CD4-positive, alpha-beta T cell treated with Interleukin-15 for 4 hours (primary cell): Measurements from ENCODE around the gene ECI1.
"Not testable (repeated sequence)": the region's sequence is repeated elsewhere in the genome, so short reads cannot be mapped to it uniquely, and the experiment has no call there.

Source experiments
- DNase-seq: peaks from one replicate; pipeline ENCODE4 v3.0.0-alpha.2; 2020; ENCODE audit warnings: low spot score

Gene ECI1

GRCh38 chr16:2252806-2253148 is 1.4 kb upstream of the ECI1 start:
- DNase-seq, result no peak

- peak; percentile 39 for DNase-seq
These were observed 613 bp downstream of the ECI1 start for GRCh38 chr16:2250652-2251295.

DNA sequence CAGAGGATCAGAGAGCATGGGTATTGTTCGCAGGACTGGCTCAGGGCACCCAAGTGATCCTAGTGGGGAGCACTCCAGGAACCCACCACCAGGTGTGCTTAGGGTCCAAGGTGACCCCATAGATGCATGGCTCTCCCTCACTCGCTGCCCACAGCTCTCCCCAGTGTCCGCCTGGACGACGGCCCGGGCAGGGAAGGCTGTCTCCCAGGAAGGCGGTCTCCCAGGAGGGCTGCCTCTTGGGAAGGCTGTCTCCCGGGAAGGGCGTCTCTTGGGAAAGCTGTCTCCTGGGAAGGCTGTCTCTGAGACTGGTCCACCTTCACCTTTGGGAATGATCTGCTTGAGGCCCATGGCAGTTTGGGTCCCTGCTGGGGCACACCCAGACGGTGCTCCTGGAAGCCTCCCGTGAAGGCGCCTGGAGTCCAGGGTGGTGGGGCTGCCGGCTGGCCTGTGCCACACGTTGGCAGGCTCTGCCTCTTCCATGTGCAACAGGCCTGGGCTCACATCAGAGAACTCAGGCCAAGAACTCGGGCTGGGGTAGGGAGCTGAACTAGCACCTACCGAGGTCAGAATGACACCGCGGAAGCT is 5.0 kb downstream of the ECI1 start:
- no peak for DNase-seq

- DNase-seq, result no peak
These were observed 6.2 kb downstream of the ECI1 start for GRCh38 chr16:2244926-2245795.

DNA sequence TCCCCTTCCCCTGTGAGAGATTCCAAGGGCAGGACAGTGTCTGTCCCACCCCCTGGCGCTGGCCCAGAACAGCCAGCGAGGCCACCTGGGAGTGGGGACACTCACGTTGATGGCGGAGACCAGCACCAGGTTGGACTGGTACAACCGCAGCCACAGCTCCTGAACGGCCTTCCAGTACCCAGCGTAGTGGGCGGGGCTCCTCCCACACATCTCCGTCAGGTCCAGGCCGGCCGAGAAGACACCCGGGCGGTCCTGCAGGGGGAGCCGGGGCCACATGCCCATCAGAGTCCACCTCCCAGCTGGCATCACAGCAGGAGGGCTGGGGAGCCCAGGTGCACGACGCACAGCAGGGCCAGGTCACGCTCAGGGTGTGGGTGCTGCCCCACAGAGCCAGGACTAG is 7.1 kb downstream of the ECI1 start:
- DNase-seq, result no peak

DNA sequence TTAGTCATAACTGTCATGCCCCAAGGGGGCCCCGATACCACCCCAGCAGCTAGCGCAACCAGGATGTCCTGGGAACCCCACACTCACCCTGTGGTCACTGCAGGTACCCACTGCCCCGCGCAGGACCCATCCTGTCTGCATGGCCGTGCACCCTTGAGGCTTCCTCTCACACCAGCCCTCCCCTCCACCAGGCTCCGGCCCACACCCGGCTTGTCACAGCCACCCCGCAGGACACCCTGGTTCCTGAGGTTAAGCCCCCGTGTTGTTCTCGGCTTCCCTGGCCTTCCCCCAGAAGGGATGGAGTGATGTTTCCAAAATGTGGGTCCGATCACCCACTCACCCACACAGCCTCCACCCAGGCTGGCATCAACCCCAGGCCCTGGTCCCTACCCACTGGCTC is 7.6 kb downstream of the ECI1 start:
- DNase-seq, result no peak

DNA sequence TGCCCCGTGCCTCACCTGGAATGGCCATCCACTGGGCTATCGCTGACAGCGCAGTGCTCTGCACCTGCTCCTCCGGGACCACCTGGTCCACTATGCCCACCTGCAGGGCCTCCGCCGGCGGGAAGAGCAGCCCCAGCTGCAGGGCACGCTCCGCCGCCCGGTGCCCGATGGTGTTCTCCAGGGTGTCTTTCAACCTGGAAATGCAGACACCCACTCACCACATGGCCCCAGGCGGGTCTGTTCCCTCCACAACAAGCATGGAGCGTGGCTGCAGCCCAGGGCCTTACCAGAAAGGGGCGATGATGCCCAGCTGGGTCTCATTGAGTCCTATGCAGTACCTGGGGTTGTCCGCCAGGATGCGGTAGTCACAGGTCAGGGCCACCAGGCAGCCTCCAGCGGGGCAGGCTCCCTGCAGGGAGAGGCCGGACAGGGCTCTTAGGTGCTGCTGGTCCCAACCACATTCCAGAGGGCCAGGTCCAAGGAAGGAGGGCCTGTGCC is 8.3 kb downstream of the ECI1 start:
- no peak for DNase-seq

- DNase-seq, result no peak
These were observed 8.8 kb downstream of the ECI1 start for GRCh38 chr16:2242598-2242997.

GRCh38 chr16:2240331-2240730 is 11.1 kb downstream of the ECI1 start:
- DNase-seq, result not testable (repeated sequence)

GRCh38 chr16:2238838-2239675 is 12.3 kb downstream of the ECI1 start:
- DNase-seq, result no peak

DNA sequence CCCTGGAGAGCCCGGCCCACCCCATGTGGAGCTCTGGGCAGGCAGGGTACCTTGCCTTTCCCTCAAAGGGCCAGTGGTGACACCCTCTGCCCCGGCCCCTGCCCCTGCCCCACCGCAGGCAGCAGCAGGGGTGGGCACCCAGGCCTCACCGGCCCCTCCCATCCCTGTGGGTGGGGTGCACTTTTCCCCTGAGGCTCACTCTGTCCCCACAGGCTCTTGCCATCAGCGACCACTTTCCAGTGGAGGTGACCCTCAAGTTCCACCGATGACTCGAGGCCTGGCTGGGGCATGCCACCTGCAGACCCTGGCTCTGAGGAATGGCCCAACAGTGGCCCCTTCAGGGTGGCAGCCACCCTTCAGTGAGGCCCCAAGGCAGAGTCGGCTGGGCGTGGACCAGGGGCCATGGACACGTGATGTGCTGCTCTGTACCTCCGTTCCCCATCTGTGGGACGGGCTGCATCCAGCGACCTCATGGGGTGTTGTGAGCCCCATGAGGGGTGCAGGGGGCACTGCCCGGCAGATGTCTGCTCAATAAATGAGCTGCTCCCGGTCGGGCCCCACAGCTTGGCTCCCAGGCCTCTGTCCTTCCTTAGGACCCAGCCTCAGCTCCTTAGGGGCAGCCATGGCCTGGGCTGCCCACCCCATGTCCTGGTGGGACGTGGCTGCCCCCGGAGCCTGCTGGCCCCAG is 13.1 kb downstream of the ECI1 start:
- no peak for DNase-seq

DNA sequence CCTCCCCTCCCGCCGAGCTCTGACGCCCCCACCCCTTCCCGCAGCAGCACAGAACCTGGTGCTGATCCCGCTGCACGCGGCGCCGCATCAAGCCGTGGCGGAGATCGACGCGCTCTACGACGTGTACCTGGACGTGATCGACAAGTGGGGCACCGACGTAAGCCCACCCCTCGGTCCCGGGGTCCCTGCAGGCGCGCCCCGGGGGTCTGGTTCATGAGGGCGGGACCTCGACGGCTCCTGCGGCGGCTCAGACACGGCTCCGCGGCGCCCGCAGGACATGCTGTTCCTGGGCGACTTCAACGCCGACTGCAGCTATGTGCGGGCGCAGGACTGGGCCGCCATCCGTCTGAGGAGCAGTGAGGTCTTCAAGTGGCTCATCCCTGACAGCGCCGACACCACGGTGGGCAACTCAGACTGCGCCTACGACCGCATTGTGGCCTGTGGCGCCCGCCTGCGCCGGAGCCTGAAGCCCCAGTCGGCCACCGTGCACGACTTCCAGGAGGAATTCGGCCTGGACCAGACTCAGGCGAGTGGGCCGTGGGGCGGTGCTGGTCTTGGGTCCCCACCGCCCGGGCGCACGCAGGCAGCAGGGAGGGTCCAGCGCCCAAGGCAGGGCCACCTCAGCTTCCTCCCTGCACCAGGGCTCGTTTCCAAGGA is 13.8 kb downstream of the ECI1 start:
- DNase-seq, result no peak

DNA sequence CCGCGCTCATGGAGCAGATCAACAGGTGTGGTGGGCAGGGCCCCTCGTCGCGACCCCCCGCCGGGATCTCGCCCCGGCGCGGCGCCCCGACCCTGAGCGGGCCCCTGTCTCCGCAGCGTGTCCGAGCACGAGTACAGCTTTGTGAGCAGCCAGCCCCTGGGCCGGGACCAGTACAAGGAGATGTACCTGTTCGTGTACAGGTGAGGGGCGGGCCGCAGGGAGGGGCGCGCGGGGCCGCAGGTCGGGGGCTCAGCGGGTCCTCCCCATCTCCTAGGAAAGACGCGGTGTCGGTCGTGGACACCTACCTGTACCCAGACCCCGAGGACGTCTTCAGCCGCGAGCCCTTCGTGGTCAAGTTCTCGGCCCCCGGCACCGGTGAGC is 14.3 kb downstream of the ECI1 start:
- DNase-seq, result no peak

DNA sequence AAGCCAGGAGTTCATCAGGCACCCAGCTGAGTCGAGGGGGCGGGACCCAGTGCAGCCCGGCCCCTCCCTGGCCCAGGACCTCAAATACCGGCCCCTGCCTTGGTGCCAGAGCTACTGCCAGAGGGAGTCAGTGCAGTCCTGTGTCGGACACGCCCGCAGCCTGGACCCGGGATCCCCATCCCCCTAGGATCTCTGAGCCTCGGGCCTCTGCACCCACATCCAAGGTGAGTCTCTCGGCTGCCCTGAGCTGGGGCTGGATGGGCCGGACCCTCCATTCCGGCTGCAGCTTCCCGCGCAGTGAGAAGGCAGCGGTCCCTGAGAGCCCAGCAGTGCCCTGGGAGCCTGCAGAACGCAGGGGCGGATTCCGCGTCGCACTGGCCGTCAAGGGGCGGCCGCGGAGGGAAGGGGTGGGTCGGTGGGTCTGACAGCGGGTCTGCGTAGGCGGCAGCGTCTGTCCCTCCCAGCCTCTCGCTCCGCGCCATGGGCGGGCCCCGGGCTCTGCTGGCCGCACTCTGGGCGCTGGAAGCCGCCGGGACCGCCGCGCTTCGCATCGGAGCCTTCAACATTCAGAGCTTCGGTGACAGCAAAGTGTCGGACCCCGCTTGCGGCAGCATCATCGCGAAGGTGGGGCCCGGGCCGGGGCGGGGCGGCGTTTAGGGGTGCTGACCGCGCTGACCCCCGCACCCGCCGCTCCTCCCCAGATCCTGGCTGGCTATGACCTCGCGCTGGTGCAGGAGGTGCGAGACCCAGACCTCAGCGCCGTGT is 14.9 kb downstream of the ECI1 start, which contains the start of gene DNASE1L2:
DNASE1L2 (plus strand) TSS at position 108 of the 765 bp plus-strand sequence; CDS start at position 481, 373 bp downstream.
- no peak for DNase-seq

GRCh38 chr16:2235695-2236336 is 15.6 kb downstream of the ECI1 start:
- DNase-seq, result no peak

GRCh38 chr16:2235234-2235651 is 16.1 kb downstream of the ECI1 start:
- DNase-seq, result no peak

GRCh38 chr16:2234813-2235170 is 16.6 kb downstream of the ECI1 start:
- DNase-seq, result no peak

DNA sequence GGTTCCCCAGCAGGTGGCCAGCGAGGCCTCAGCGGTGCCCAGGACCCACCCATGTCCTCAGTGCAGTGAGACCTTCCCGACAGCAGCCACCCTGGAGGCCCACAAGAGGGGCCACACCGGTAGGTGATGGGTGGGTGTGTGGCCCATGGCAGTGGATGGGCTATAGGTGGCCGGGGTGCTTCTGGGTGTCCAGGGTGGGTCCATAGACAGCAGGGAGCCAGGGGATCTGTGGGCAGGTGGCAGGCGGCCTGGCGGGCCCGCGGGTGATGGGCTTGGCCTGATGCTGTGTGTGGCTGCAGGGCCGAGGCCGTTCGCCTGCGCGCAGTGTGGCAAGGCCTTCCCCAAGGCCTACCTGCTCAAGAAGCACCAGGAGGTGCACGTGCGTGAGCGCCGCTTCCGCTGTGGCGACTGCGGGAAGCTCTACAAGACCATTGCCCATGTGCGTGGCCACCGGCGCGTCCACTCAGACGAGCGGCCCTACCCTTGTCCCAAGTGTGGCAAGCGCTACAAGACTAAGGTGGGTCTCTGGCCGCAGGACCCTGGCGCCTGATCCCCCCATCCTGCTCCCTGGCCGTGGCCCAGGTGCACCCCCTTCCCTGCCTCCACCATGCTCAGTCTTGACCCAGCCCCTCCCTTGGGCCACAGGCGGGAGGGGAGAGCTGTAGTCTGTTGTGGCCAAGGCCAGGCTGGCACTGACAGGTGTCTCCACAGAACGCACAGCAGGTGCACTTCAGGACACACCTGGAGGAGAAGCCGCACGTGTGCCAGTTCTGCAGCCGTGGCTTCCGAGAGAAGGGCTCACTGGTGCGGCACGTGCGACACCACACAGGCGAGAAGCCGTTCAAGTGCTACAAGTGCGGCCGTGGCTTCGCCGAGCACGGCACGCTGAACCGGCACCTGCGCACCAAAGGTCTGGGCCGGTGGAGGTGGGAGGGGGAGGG is 17.2 kb downstream of the ECI1 start:
- no peak for DNase-seq
